K562 (cell line): ENCODE results near the gene SLC38A2. TPM values are rescaled to one million over a fixed set of nuclear protein-coding genes. Genes with fewer than 3 reads are reported as not detected.
A peak's percentile ranks its signal among the peaks of the same experiment; 100 is the strongest.

Experiments used
- CEBPB ChIP-seq: fragments of 450-650 bp; IDR thresholded peaks from 2 replicates; pipeline ENCODE4 v1.6.1; 2016; ENCODE audit warnings: missing genetic modification characterization, missing compliant biosample characterization
- CEBPG ChIP-seq, 3 experiments: fragments of 200-800 bp in 1 of 3; sonication (Bioruptor generic) in 1 of 3; sonication (generic) in 1 of 3; formaldehyde crosslinking in 1 of 3; IDR thresholded peaks in 2 of 3; conservative IDR thresholded peaks in 1 of 3; 2 replicates each; pipeline versions ENCODE4 v1.6.1 to v1.8.0; 2016 to 2022; ENCODE audit warnings: missing compliant biosample characterization in 2 of 3, missing genetic modification characterization in 2 of 3, mild to moderate bottlenecking in 1 of 3, missing genetic modification reagents in 1 of 3
- CREB1 ChIP-seq, 2 experiments: sonication (generic) in 1 of 2; formaldehyde crosslinking in 1 of 2; IDR thresholded peaks; 2 replicates each; pipeline versions ENCODE4 v1.6.1 to v1.8.0; 2012 to 2022; ENCODE audit warnings: inconsistent platforms in 1 of 2, mild to moderate bottlenecking in 1 of 2, missing genetic modification reagents in 1 of 2, moderate library complexity in 1 of 2
- FOXJ2 ChIP-seq: fragments of 200-800 bp; sonication (Bioruptor generic); IDR thresholded peaks from 2 replicates; pipeline ENCODE4 v1.6.1; 2016; ENCODE audit warnings: missing genetic modification characterization, missing compliant biosample characterization
- HMBOX1 ChIP-seq: sonication (generic); IDR thresholded peaks from 2 replicates; pipeline ENCODE4 v1.6.1; 2016
- KDM1A ChIP-seq, 2 experiments: fragments of 450-650 bp; IDR thresholded peaks; 2 replicates each; pipeline ENCODE4 v1.6.1; 2016; ENCODE audit warnings: mild to moderate bottlenecking in 2 of 2
- MBD1 ChIP-seq: fragments of 250-450 bp; sonication (Bioruptor Pico); IDR thresholded peaks from 2 replicates; pipeline ENCODE4 v1.8.0; 2022; ENCODE audit warnings: inconsistent platforms
- MEF2D ChIP-seq: conservative IDR thresholded peaks from 2 replicates; pipeline ENCODE4 v1.6.1; 2016; ENCODE audit warnings: low read depth, missing genetic modification characterization, missing compliant biosample characterization
- NCOR1 ChIP-seq: fragments of 450-650 bp; IDR thresholded peaks from 2 replicates; pipeline ENCODE4 v1.6.1; 2016; ENCODE audit warnings: mild to moderate bottlenecking, moderate library complexity
- RAD21 ChIP-seq, 2 experiments: fragments of 250-450 bp in 1 of 2; fragments of 450-650 bp in 1 of 2; sonication (Bioruptor Pico) in 1 of 2; formaldehyde crosslinking in 1 of 2; IDR thresholded peaks in 1 of 2; conservative IDR thresholded peaks in 1 of 2; 2 replicates each; pipeline versions ENCODE4 v1.4.0 to v1.8.0; 2020 to 2022; ENCODE audit warnings: mild to moderate bottlenecking in 2 of 2, moderate library complexity in 1 of 2
- RFX1 ChIP-seq: fragments of 450-650 bp; IDR thresholded peaks from 2 replicates; pipeline ENCODE4 v1.6.1; 2016; ENCODE audit warnings: mild to moderate bottlenecking, moderate library complexity
- TRIM25 ChIP-seq: fragments of 450-650 bp; IDR thresholded peaks from 2 replicates; pipeline ENCODE4 v1.7.0; 2016; ENCODE audit warnings: borderline replicate concordance
- polyA plus RNA-seq, 8 experiments: library from polyadenylated mRNA; depleted of rRNA in 4 of 8; stranded (reverse) in 5 of 8; unstranded in 3 of 8; fragments of >200 nt; fragmentation: Nextera tagmentation in 2 of 8; fragmentation: Illumina TruSeq in 1 of 8; extraction: Ambion mirVana in 2 of 8; extraction: Trizol in 1 of 8; gene quantifications; 2 replicates each; pipeline versions ENCODE4 v1.2.1 to v1.2.3, GENCODE V29; 2011 to 2014; ENCODE audit warnings: inconsistent platforms in 1 of 8, missing spikeins in 1 of 8
- total RNA-seq, 7 experiments: library from RNA; depleted of rRNA in 6 of 7; stranded (reverse); fragments of >200 nt in 6 of 7; fragmentation: Illumina TruSeq in 2 of 7; extraction: Trizol in 2 of 7; gene quantifications; 2 replicates each; pipeline versions ENCODE4 v1.2.1 to v1.2.3, GENCODE V29; 2011 to 2021; ENCODE audit warnings: low replicate concordance in 1 of 7
- TF ChIP-seq, protein P1 (sequence below): fragments of 250-450 bp; sonication (Bioruptor Pico); IDR thresholded peaks from 2 replicates; pipeline ENCODE4 v1.9.0; 2021; ENCODE audit warnings: mild to moderate bottlenecking
- TF ChIP-seq, protein P2 (sequence below): sonication (generic); formaldehyde crosslinking; IDR thresholded peaks from 2 replicates; pipeline ENCODE4 v1.8.0; 2022; ENCODE audit warnings: mild to moderate bottlenecking, missing genetic modification reagents, borderline replicate concordance
- TF ChIP-seq, protein P3 (sequence below), 2 experiments: IDR thresholded peaks in 1 of 2; conservative IDR thresholded peaks in 1 of 2; 2 replicates each; pipeline ENCODE4 v1.6.1; 2016; ENCODE audit warnings: low read depth in 2 of 2, mild to moderate bottlenecking in 1 of 2, missing compliant biosample characterization in 1 of 2, missing genetic modification characterization in 1 of 2, moderate library complexity in 1 of 2

SLC38A2 gene
- total and polyA plus RNA-seq, 9 of the 15 experiments (the other 6 are each of a cell fraction or from before 2014, with no cell fraction given): 98.7 to 292 (median 143) TPM

GRCh38 chr12:46406352-46407027, 33.9 kb upstream of the SLC38A2 start (continued):
- TF ChIP-seq MBD1 (CRISPR knock-in tag) (no peak), CEBPG (CRISPR knock-in tag; IDR thresholded peaks at IDR 0.05) (no peak), CEBPG (tag; conservative IDR thresholded peaks at IDR 0.05 in 1 of 2, IDR thresholded peaks at IDR 0.05 in 1 of 2) (peak; percentile 31 to 73; a peak in 3 of 4 replicates), HMBOX1 (peak; percentile 74), NCOR1 (0 out of 2 replicates have a peak, but pooled peaks have one; percentile 24), FOXJ2 (tag) (no peak), CEBPB (tag) (peak; percentile 60; the same call in 1 of the 2 replicates), CREB1 (IDR thresholded peaks at IDR 0.05) (no peak), CREB1 (CRISPR knock-in tag; IDR thresholded peaks at IDR 0.05) (no peak), RFX1 (no peak), TRIM25 (no peak), RAD21 (CRISPR knock-in tag; conservative IDR thresholded peaks at IDR 0.05 in 1 of 2, IDR thresholded peaks at IDR 0.05 in 1 of 2) (0 out of 4 replicates have a peak, but pooled peaks of 1 of the 2 experiments have one; percentile 6), MEF2D (0 out of 2 replicates have a peak, but pooled peaks have one; percentile 39), KDM1A (IDR thresholded peaks at IDR 0.05) (0 out of 4 replicates have a peak, but pooled peaks of 1 of the 2 experiments have one; percentile 12)
- TF ChIP-seq, protein P1, sequence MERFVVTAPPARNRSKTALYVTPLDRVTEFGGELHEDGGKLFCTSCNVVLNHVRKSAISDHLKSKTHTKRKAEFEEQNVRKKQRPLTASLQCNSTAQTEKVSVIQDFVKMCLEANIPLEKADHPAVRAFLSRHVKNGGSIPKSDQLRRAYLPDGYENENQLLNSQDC: no peak
- TF ChIP-seq, protein P2, sequence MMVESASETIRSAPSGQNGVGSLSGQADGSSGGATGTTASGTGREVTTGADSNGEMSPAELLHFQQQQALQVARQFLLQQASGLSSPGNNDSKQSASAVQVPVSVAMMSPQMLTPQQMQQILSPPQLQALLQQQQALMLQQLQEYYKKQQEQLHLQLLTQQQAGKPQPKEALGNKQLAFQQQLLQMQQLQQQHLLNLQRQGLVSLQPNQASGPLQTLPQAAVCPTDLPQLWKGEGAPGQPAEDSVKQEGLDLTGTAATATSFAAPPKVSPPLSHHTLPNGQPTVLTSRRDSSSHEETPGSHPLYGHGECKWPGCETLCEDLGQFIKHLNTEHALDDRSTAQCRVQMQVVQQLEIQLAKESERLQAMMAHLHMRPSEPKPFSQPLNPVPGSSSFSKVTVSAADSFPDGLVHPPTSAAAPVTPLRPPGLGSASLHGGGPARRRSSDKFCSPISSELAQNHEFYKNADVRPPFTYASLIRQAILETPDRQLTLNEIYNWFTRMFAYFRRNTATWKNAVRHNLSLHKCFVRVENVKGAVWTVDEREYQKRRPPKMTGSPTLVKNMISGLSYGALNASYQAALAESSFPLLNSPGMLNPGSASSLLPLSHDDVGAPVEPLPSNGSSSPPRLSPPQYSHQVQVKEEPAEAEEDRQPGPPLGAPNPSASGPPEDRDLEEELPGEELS (CRISPR knock-in tag): no peak
- TF ChIP-seq, protein P3, sequence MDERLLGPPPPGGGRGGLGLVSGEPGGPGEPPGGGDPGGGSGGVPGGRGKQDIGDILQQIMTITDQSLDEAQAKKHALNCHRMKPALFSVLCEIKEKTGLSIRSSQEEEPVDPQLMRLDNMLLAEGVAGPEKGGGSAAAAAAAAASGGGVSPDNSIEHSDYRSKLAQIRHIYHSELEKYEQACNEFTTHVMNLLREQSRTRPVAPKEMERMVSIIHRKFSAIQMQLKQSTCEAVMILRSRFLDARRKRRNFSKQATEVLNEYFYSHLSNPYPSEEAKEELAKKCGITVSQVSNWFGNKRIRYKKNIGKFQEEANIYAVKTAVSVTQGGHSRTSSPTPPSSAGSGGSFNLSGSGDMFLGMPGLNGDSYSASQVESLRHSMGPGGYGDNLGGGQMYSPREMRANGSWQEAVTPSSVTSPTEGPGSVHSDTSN (CRISPR knock-in tag; IDR thresholded peaks at IDR 0.05; ENCODE audit: low read depth): no peak
- TF ChIP-seq, protein P3 (tag; conservative IDR thresholded peaks at IDR 0.05; ENCODE audit: low read depth): 0 out of 2 replicates have a peak, but pooled peaks have one; percentile 10
